HG03097 (cell line): Measurements from ENCODE around the gene INF2.

ENCODE experiments used
- ATAC-seq: cut with Tn5 transposase; IDR thresholded peaks from one replicate; pipeline ENCODE4 v1.9.1; 2021; ENCODE audit not compliant: unreplicated experiment, low FRiP score

Gene INF2

GRCh38 chr14:104700747-104701217 lies 11.4 kb downstream of the INF2 start:
- ATAC-seq: no peak

GRCh38 chr14:104701383-104702076 lies 12.1 kb downstream of the INF2 start:
- no peak for ATAC-seq

GRCh38 chr14:104702106-104702505 lies 12.7 kb downstream of the INF2 start:
- no peak for ATAC-seq

GRCh38 chr14:104702673-104703072 lies 13.3 kb downstream of the INF2 start:
- ATAC-seq: no peak

GRCh38 chr14:104703269-104703668 lies 13.9 kb downstream of the INF2 start:
- no peak for ATAC-seq

GRCh38 chr14:104704252-104704651 lies 14.8 kb downstream of the INF2 start:
- ATAC-seq: no peak

- ATAC-seq: no peak
These were observed 16.1 kb downstream of the INF2 start for GRCh38 chr14:104705340-104706047.

GRCh38 chr14:104706733-104707607 lies 17.6 kb downstream of the INF2 start:
- no peak for ATAC-seq

GRCh38 chr14:104707608-104708595 lies 18.5 kb downstream of the INF2 start:
- no peak for ATAC-seq

- ATAC-seq: no peak
These were observed 19.3 kb downstream of the INF2 start for GRCh38 chr14:104708606-104709268.

GRCh38 chr14:104709387-104710039 lies 20.1 kb downstream of the INF2 start:
- no peak for ATAC-seq

GRCh38 chr14:104710071-104710735 lies 20.8 kb downstream of the INF2 start:
- no peak for ATAC-seq

GRCh38 chr14:104712881-104713734 lies 23.7 kb downstream of the INF2 start:
- ATAC-seq: no peak

- ATAC-seq: no peak
These were observed 24.6 kb downstream of the INF2 start for GRCh38 chr14:104714066-104714465.

GRCh38 chr14:104714681-104715080 lies 25.3 kb downstream of the INF2 start:
- no peak for ATAC-seq

GRCh38 chr14:104715416-104715815 lies 26.0 kb downstream of the INF2 start:
- no peak for ATAC-seq

GRCh38 chr14:104715871-104716270 lies 26.5 kb downstream of the INF2 start:
- no peak for ATAC-seq
